HG02981 (cell line): ENCODE results near the gene ARMC10.
"Not testable (repeated sequence)": the region's sequence is repeated elsewhere in the genome, so short reads cannot be mapped to it uniquely, and the experiment has no call there.

Experiments
- ATAC-seq: cut with Tn5 transposase; IDR thresholded peaks from one replicate; pipeline ENCODE4 v1.9.1; 2021; ENCODE audit warnings: mild to moderate bottlenecking, moderate library complexity; ENCODE audit not compliant: unreplicated experiment

ARMC10 gene

GRCh38 chr7:103121641-103122040 is 46.7 kb downstream of the ARMC10 start:
- ATAC-seq, result no peak

GRCh38 chr7:103123529-103123928 is 48.6 kb downstream of the ARMC10 start:
- no peak for ATAC-seq

- ATAC-seq, result no peak
Observed at GRCh38 chr7:103124429-103124979, 49.6 kb downstream of the ARMC10 start.

- ATAC-seq, result no peak
Observed at GRCh38 chr7:103127006-103127405, 52.1 kb downstream of the ARMC10 start.

- ATAC-seq, result no peak
Observed at GRCh38 chr7:103129702-103130549, 55.0 kb downstream of the ARMC10 start.

- ATAC-seq, result no peak
Observed at GRCh38 chr7:103130901-103131624, 56.1 kb downstream of the ARMC10 start.

GRCh38 chr7:103132995-103133688 is 58.2 kb downstream of the ARMC10 start:
- ATAC-seq, result no peak

GRCh38 chr7:103134836-103135554 is 60.1 kb downstream of the ARMC10 start:
- no peak for ATAC-seq

- no peak for ATAC-seq
Observed at GRCh38 chr7:103140061-103140460, 65.1 kb downstream of the ARMC10 start.

GRCh38 chr7:103140685-103141084 is 65.7 kb downstream of the ARMC10 start:
- no peak for ATAC-seq

- no peak for ATAC-seq
Observed at GRCh38 chr7:103141753-103142404, 66.9 kb downstream of the ARMC10 start.

GRCh38 chr7:103142494-103142893 is 67.6 kb downstream of the ARMC10 start:
- ATAC-seq, result no peak

- ATAC-seq, result no peak
Observed at GRCh38 chr7:103143868-103144267, 68.9 kb downstream of the ARMC10 start.

GRCh38 chr7:103144754-103145153 is 69.8 kb downstream of the ARMC10 start:
- ATAC-seq, result not testable (repeated sequence)

- no peak for ATAC-seq
Observed at GRCh38 chr7:103148131-103148993, 73.4 kb downstream of the ARMC10 start.
